PC-3 (cell line): ENCODE results near the gene COMMD3.

Source experiments
- CTCF ChIP-seq: fragments of 300-600 bp; sonication (generic); conservative IDR thresholded peaks from 2 replicates; pipeline ENCODE4 v1.5.1; 2017; ENCODE audit warnings: antibody characterized with exemption, low read depth, mild to moderate bottlenecking, low read length
- EZH2phosphoT487 ChIP-seq: fragments of 300-600 bp; sonication (generic); IDR thresholded peaks from 2 replicates; pipeline ENCODE4 v1.6.1; 2018; ENCODE audit warnings: mild to moderate bottlenecking, antibody characterized with exemption, low read length, borderline replicate concordance

GRCh38 chr10:22344781-22345300, 28.7 kb downstream of the COMMD3 start:
- TF ChIP-seq CTCF = no peak
- no peak for TF ChIP-seq EZH2phosphoT487
